SW 1271 (cell line): ENCODE data around the gene ATXN1L.
"Not testable (repeated sequence)": the region's sequence is repeated elsewhere in the genome, so short reads cannot be mapped to it uniquely, and the experiment has no call there.

ENCODE experiments used
- DNase-seq, 2 experiments: peaks; one replicate each; lab custom pipeline; 2025; lab: John Stamatoyannopoulos, UW

The ATXN1L gene

GRCh38 chr16:71853413-71853812 lies 7.6 kb downstream of the ATXN1L start:
- no peak for DNase-seq

GRCh38 chr16:71854369-71854948 lies 8.7 kb downstream of the ATXN1L start:
- DNase-seq: no peak

- DNase-seq: no peak
Measured at GRCh38 chr16:71855937-71856662, 10.3 kb downstream of the ATXN1L start.

GRCh38 chr16:71859762-71860521 lies 14.2 kb downstream of the ATXN1L start:
- DNase-seq: no peak

- DNase-seq: no peak
Measured at GRCh38 chr16:71863995-71864394, 18.2 kb downstream of the ATXN1L start.

GRCh38 chr16:71865173-71865863 lies 19.5 kb downstream of the ATXN1L start:
- no peak for DNase-seq

GRCh38 chr16:71867175-71867574 lies 21.4 kb downstream of the ATXN1L start:
- DNase-seq: not testable (repeated sequence)

GRCh38 chr16:71867939-71868338 lies 22.2 kb downstream of the ATXN1L start:
- no peak for DNase-seq

- DNase-seq: no peak
Measured at GRCh38 chr16:71869089-71869488, 23.3 kb downstream of the ATXN1L start.

GRCh38 chr16:71870818-71871217 lies 25.0 kb downstream of the ATXN1L start:
- DNase-seq: no peak

- no peak for DNase-seq
Measured at GRCh38 chr16:71873199-71873598, 27.4 kb downstream of the ATXN1L start.

- DNase-seq: no peak
Measured at GRCh38 chr16:71878911-71879310, 33.1 kb downstream of the ATXN1L start.

GRCh38 chr16:71880176-71880575 lies 34.4 kb downstream of the ATXN1L start:
- no peak for DNase-seq

- peak in 1 of 2 experiments; percentile 80 for DNase-seq
Measured at GRCh38 chr16:71882505-71883167, 36.9 kb downstream of the ATXN1L start.

GRCh38 chr16:71883168-71883848 lies 37.5 kb downstream of the ATXN1L start:
- no peak for DNase-seq

- peak; percentile 42 to 74 for DNase-seq
Measured at GRCh38 chr16:71883849-71884638, 38.3 kb downstream of the ATXN1L start, which contains the start of gene ZNF821. ZNF821 (minus strand) TSS chr16:71884182; CDS start chr16:71879946, 4,236 bp downstream.

GRCh38 chr16:71885261-71885650 lies 39.5 kb downstream of the ATXN1L start:
- DNase-seq: no peak

GRCh38 chr16:71889147-71889546 lies 43.4 kb downstream of the ATXN1L start:
- no peak for DNase-seq

- no peak for DNase-seq
Measured at GRCh38 chr16:71893888-71894228, 48.1 kb downstream of the ATXN1L start.

GRCh38 chr16:71894229-71894920 lies 48.6 kb downstream of the ATXN1L start:
- DNase-seq: peak in 1 of 2 experiments; percentile 38
